NB4 (cell line): Measurements from ENCODE around the gene CFAP74.

Experiments used
- CTCF ChIP-seq: IDR thresholded peaks from one replicate; pipeline ENCODE4 v1.5.1; 2012; ENCODE audit warnings: low read depth, low read length
- MAX ChIP-seq: IDR thresholded peaks from 2 replicates; pipeline ENCODE4 v1.6.1; 2011; ENCODE audit warnings: low read depth, low read length
- MYC ChIP-seq: IDR thresholded peaks from 2 replicates; pipeline ENCODE4 v1.6.1; 2011; ENCODE audit warnings: low read depth, low read length
- POLR2A ChIP-seq: IDR thresholded peaks from 2 replicates; pipeline ENCODE4 v1.6.1; 2011; ENCODE audit warnings: mild to moderate bottlenecking; ENCODE audit not compliant: insufficient read length; ENCODE audit errors: extremely low read depth

GRCh38 chr1:2033165-2033564, 29.6 kb upstream of the CFAP74 start:
- TF ChIP-seq POLR2A (no peak), CTCF (no peak), MYC (no peak), MAX (no peak)
